ENCODE measurements around the gene NTPCR.

NTPCR gene

DNA sequence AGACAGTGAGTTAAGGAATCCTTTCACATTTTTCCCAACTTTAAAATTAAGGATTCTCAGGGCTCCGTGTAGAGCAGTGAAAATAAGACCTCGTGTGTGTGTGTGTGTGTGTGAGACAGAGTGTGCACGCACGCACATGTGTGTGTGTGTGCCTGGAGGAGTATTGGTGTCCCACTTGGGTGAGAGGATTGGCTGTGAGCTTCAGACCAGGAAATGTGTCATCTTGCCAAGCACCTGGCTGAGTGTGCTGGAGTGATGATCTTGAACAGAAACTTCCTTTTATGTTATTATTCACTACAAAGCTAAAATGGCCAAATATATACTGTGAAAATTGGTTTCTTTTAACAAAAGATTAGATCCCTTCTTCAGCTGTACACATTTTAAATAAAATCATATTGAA is 35.2 kb upstream of the NTPCR start:
- TF ChIP-seq, protein P1, sequence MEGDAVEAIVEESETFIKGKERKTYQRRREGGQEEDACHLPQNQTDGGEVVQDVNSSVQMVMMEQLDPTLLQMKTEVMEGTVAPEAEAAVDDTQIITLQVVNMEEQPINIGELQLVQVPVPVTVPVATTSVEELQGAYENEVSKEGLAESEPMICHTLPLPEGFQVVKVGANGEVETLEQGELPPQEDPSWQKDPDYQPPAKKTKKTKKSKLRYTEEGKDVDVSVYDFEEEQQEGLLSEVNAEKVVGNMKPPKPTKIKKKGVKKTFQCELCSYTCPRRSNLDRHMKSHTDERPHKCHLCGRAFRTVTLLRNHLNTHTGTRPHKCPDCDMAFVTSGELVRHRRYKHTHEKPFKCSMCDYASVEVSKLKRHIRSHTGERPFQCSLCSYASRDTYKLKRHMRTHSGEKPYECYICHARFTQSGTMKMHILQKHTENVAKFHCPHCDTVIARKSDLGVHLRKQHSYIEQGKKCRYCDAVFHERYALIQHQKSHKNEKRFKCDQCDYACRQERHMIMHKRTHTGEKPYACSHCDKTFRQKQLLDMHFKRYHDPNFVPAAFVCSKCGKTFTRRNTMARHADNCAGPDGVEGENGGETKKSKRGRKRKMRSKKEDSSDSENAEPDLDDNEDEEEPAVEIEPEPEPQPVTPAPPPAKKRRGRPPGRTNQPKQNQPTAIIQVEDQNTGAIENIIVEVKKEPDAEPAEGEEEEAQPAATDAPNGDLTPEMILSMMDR (IDR thresholded peaks at IDR 0.05; ENCODE audit: insufficient read depth, missing control alignments) = no peak
- DNase-seq (ENCODE audit: insufficient read length, low spot score) (no peak), FAIRE-seq (no peak)

DNA sequence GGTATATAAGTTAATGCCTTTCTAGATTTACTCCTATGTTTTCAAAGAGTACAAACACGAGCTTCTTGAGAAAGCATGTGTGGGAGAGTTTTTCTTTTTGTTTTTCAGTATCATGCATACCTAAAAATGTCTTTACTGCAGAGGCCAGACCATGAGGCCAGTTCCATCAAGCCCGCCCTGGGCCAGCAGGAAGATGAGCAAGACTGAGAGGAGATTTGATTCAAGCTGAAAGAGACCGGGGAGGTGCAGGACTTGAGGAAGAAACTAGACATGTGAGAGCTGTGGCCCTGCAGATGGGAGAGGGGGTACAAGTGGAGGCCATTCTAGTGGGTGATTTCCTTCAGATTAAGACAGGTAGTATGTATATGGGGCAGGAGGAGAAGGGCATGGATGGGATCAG is 33.4 kb upstream of the NTPCR start:
- TF ChIP-seq, protein P1 (IDR thresholded peaks at IDR 0.05; ENCODE audit: insufficient read depth, missing control alignments) = no peak
- FAIRE-seq (no peak), DNase-seq (ENCODE audit: insufficient read length, low spot score) (no peak)

DNA sequence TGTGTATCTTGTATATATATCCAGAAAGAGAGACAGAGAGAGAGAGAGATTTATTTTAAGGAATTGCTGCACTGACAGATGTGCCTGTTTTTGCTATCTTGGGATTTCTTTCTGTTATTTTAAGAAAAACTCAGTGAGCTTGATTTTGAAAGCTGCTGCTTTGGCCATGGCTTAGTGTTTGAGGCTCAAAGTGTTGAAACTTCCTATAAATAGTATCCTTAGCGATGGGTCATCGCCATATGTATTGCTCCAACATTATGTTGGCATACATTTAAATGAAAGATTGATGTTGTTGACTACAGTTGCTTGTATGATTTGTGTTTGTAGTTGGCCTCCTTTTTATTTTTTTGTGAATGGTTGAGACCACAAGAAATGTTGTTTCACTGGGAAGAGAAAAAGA is 29.0 kb upstream of the NTPCR start:
- TF ChIP-seq, protein P1 (IDR thresholded peaks at IDR 0.05; ENCODE audit: insufficient read depth, missing control alignments) = no peak
- FAIRE-seq (no peak), DNase-seq (ENCODE audit: insufficient read length, low spot score) (no peak)

DNA sequence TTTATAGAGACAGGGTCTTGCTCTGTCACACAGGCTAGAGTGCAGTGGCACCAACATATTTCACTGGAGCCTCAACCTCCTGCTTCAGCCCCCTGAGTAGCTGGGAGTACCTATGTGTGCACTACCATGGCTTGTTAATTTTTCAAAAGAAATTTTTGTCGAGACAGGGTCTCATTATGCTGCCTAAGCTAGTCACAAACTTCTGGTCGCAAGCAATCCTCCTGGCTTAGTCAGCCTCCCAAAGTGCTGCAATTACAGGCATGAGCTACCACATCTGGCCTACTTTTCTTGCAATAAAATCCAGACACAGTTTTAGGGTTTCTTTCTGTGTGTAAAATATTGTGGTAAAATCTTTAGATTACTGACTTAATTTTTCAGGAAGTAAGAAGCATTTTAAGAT is 27.9 kb upstream of the NTPCR start:
- TF ChIP-seq, protein P1 (IDR thresholded peaks at IDR 0.05; ENCODE audit: insufficient read depth, missing control alignments) = no peak
- FAIRE-seq (no peak), DNase-seq (ENCODE audit: insufficient read length, low spot score) (no peak)

DNA sequence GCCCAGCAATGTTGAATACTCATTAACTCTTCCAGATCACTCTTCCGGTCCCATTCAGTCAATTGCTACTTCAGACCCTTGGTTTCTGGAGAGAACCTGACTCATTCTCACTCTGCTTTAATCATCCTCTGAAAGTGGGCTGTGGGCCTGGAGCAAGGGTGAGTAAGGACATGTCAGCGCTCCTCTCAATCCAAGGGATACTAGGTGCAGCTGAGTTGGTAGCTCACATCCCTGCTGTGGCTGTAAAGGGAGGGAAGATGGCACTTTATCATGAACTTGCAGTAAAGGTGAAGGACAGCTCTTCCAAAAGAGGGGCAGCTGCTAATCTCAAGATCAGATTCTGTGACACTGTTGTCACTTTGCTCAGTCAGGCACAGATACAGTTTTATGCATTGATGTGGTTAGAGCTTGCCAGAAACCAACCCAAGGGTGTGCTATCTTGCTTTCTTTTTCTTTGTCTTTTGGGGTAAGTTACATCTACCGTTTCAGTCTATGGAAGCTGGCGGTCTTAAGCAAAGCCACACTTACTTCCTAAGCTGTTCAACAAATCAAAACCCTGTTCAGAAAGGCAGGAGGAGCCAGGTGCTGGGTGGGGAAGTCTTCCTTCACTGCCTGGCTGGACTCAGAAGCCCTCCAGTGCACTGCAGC is 26.5 kb upstream of the NTPCR start:
- TF ChIP-seq, protein P1 (IDR thresholded peaks at IDR 0.05; ENCODE audit: insufficient read depth, missing control alignments) = no peak
- no peak for FAIRE-seq
- no peak for DNase-seq (ENCODE audit: insufficient read length, low spot score)

DNA sequence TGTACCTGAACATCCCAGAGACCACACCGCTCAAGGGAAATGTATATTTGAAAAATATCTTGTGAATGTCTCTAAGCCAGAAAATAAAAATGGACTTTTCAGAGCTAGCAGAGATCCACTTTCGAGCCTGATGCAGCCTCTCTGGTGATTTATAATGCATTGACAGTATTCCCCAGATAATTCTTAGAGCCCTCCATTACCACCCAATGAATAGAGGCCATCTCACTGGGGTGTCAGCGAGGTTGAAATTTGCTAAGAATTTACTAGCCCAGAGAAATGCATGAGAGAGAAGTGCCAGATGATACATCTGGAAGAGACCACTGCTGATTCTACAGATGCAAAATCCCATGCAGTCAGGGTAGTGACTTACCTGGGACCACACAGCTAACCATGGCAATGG is 25.5 kb upstream of the NTPCR start:
- DNase-seq (ENCODE audit: insufficient read length, low spot score) (no peak), FAIRE-seq (no peak)

More for the DNA sequence above, 25.5 kb upstream of the NTPCR start:
- TF ChIP-seq, protein P1 (IDR thresholded peaks at IDR 0.05; ENCODE audit: insufficient read depth, missing control alignments) = no peak

Data from D721Med (cell line).